Caco-2 (cell line): ENCODE data around the gene TNPO3. TPM values are rescaled to one million over a fixed set of nuclear protein-coding genes. Genes with fewer than 3 reads are reported as not detected.

Experiments used
- BruUV-seq: library from RNA; stranded (reverse); fragments of 400-500 nt; replicated peaks from 2 replicates; lab custom pipeline; 2021; lab: Mats Ljungman, UMichigan
- CTCF ChIA-PET: fragments of 300-600 bp; sonication (Branson Sonifier 250); formaldehyde crosslinking; loops from one replicate; lab custom pipeline; 2022; ENCODE audit warnings: antibody characterized with exemption; lab: Charles Lee
- POLR2A ChIA-PET: fragments of 300-600 bp; sonication (Branson Sonifier 250); formaldehyde crosslinking; loops from one replicate; lab custom pipeline; 2022; ENCODE audit warnings: antibody characterized with exemption; lab: Charles Lee
- DNase-seq, 2 experiments: peaks; one replicate each; pipeline versions ENCODE4 v3.0.0 to v3.0.0-alpha.2; 2020 to 2022
- H3K27me3 ChIP-seq: replicated peaks from 2 replicates; pipeline ENCODE4 v1.6.0; 2011; ENCODE audit warnings: low read length; ENCODE audit not compliant: control insufficient read depth, insufficient read depth
- H3K36me3 ChIP-seq: 2 replicates; pipeline ENCODE4 v1.5.1; 2011; ENCODE audit warnings: low read length; ENCODE audit not compliant: control insufficient read depth, insufficient read depth
- H3K4me1 ChIP-seq: fragments of 250-450 bp; sonication (Bioruptor Pico); 2 replicates; pipeline ENCODE4 v1.5.1; 2020; ENCODE audit warnings: mild to moderate bottlenecking
- H3K4me3 ChIP-seq: 2 replicates; pipeline ENCODE4 v1.5.1; 2011; ENCODE audit warnings: low read depth, mild to moderate bottlenecking, control low read depth, low read length
- H3K9me3 ChIP-seq: fragments of 250-450 bp; sonication (Bioruptor Pico); 2 replicates; pipeline ENCODE4 v1.5.1; 2020; ENCODE audit warnings: mild to moderate bottlenecking, moderate library complexity
- H3K27ac Mint-ChIP-seq: one replicate; pipeline ENCODE4 v1.8.0; 2022; ENCODE audit warnings: mixed read lengths; ENCODE audit not compliant: unreplicated experiment
- H3K27me3 Mint-ChIP-seq: one replicate; pipeline ENCODE4 v1.8.0; 2022; ENCODE audit warnings: mixed read lengths; ENCODE audit not compliant: insufficient read depth, unreplicated experiment
- H3K36me3 Mint-ChIP-seq: one replicate; pipeline ENCODE4 v1.8.0; 2022; ENCODE audit warnings: mild to moderate bottlenecking, mixed read lengths; ENCODE audit not compliant: insufficient read depth, unreplicated experiment
- H3K4me1 Mint-ChIP-seq: one replicate; pipeline ENCODE4 v1.8.0; 2022; ENCODE audit warnings: low read depth, mixed read lengths; ENCODE audit not compliant: unreplicated experiment
- H3K4me3 Mint-ChIP-seq: one replicate; pipeline ENCODE4 v1.8.0; 2022; ENCODE audit warnings: mild to moderate bottlenecking, moderate library complexity, mixed read lengths; ENCODE audit not compliant: unreplicated experiment
- H3K9me3 Mint-ChIP-seq: one replicate; pipeline ENCODE4 v1.8.0; 2022; ENCODE audit warnings: mixed read lengths; ENCODE audit not compliant: unreplicated experiment
- intact Hi-C: fragments of 100-400 bp; cut with micrococcal nuclease; formaldehyde crosslinking; loops from one replicate; pipeline ENCODE4 v1.10.0; 2022; ENCODE audit not compliant: unreplicated experiment
- total RNA-seq: library from RNA; stranded (reverse); gene quantifications from 2 replicates; pipeline ENCODE4 v1.2.3, GENCODE V29; 2022
- TF ChIP-seq, protein P1 (sequence below), 2 experiments: fragments of 200-600 bp in 1 of 2; IDR thresholded peaks; 1 replicate in 1 of 2; 2 replicates in 1 of 2; pipeline versions ENCODE4 v1.5.1 to v1.8.0; 2011 to 2022; ENCODE audit warnings: antibody characterized with exemption in 1 of 2, control low read depth in 1 of 2, inconsistent platforms in 1 of 2, low read depth in 1 of 2, low read length in 1 of 2, mild to moderate bottlenecking in 1 of 2, moderate library complexity in 1 of 2; ENCODE audit not compliant: insufficient read depth in 1 of 2, severe bottlenecking in 1 of 2, unreplicated experiment in 1 of 2

The TNPO3 gene
- total RNA-seq, 1 experiment from 2014 or later: 59.8 TPM

DNA sequence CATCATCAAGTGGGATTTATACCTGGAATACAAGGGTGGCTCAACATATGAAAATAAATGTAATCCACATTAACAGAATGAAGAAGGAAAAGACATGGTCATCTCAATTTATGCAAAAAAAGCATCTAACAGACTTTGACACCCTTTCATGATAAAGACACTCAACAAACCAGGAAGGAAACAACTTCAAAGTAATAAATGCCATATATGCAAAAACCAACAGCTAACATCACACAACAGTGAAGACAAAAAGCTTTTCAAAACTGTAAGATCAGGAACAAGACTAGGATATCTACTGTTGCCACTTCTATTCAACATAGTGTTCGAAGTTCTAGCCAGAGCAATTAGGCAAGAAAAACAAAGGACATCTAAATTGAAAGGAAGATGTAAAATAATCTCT, 22.9 kb downstream of the TNPO3 start:
- no peaks in the 10 kb centered on the region for H3K9me3 Mint-ChIP-seq
- no peak overlapping the region for H3K27ac Mint-ChIP-seq
- no peak for DNase-seq
- intact Hi-C loops: no loop called here
- no peak overlapping the region for H3K4me3 Mint-ChIP-seq
- Histone ChIP-seq H3K9me3 (no peaks in the 10 kb centered on the region), H3K4me3 (no peak overlapping the region), H3K4me1 (no peaks in the 10 kb centered on the region), H3K36me3 (no peaks in the 10 kb centered on the region), H3K27me3 (no peaks in the 10 kb centered on the region)
- CTCF ChIA-PET: no interaction called here
- TF ChIP-seq, protein P1, sequence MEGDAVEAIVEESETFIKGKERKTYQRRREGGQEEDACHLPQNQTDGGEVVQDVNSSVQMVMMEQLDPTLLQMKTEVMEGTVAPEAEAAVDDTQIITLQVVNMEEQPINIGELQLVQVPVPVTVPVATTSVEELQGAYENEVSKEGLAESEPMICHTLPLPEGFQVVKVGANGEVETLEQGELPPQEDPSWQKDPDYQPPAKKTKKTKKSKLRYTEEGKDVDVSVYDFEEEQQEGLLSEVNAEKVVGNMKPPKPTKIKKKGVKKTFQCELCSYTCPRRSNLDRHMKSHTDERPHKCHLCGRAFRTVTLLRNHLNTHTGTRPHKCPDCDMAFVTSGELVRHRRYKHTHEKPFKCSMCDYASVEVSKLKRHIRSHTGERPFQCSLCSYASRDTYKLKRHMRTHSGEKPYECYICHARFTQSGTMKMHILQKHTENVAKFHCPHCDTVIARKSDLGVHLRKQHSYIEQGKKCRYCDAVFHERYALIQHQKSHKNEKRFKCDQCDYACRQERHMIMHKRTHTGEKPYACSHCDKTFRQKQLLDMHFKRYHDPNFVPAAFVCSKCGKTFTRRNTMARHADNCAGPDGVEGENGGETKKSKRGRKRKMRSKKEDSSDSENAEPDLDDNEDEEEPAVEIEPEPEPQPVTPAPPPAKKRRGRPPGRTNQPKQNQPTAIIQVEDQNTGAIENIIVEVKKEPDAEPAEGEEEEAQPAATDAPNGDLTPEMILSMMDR (IDR thresholded peaks at IDR 0.05; ENCODE audit: insufficient read depth in 1 of 2, low read depth in 1 of 2, low read length in 1 of 2, severe bottlenecking in 1 of 2, unreplicated experiment in 1 of 2): no peak
- POLR2A ChIA-PET: interaction anchor here (0.6 kb wide), 1 partner anchor 30 kb away, joined by 3 read pairs; no protein-coding TSS in a partner anchor
- no peaks in the 10 kb centered on the region for H3K27me3 Mint-ChIP-seq
- peaks cover 6% of the 10 kb centered on the region for H3K4me1 Mint-ChIP-seq
- BruUV-seq: no TSS peak
- H3K36me3 Mint-ChIP-seq: peaks cover 28% of the 10 kb centered on the region

DNA sequence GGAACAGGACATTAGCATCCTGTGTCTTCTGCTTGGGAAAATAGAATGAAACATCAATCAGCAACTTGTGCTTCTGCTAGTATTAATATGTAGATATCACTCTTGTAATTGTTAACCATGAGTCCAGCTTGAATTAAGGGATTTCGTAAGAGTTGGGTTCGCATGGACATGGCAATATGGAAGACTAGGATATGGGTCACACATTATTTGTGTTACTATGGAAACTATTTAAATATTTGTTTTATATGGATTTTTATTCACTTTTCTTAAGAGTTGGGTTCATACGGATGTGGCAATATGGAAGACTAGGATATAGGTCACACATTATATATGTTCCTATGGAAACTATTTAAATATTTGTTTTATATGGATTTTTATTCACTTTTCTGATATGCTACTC, 24.5 kb downstream of the TNPO3 start:
- no peak overlapping the region for H3K27ac Mint-ChIP-seq
- no peak overlapping the region for H3K4me3 Mint-ChIP-seq
- POLR2A ChIA-PET: no interaction called here
- H3K9me3 ChIP-seq: no peaks in the 10 kb centered on the region
- H3K27me3 ChIP-seq: no peaks in the 10 kb centered on the region
- H3K36me3 Mint-ChIP-seq: peaks cover 25% of the 10 kb centered on the region
- no peaks in the 10 kb centered on the region for H3K36me3 ChIP-seq
- CTCF ChIA-PET: no interaction called here
- H3K27me3 Mint-ChIP-seq: no peaks in the 10 kb centered on the region
- H3K4me3 ChIP-seq: no peak overlapping the region
- no peaks in the 10 kb centered on the region for H3K4me1 Mint-ChIP-seq
- BruUV-seq: no TSS peak
- no peaks in the 10 kb centered on the region for H3K9me3 Mint-ChIP-seq
- DNase-seq: no peak
- H3K4me1 ChIP-seq: no peaks in the 10 kb centered on the region
- TF ChIP-seq, protein P1 (IDR thresholded peaks at IDR 0.05; ENCODE audit: insufficient read depth in 1 of 2, low read depth in 1 of 2, low read length in 1 of 2, severe bottlenecking in 1 of 2, unreplicated experiment in 1 of 2): no peak
- intact Hi-C loops: no loop called here

DNA sequence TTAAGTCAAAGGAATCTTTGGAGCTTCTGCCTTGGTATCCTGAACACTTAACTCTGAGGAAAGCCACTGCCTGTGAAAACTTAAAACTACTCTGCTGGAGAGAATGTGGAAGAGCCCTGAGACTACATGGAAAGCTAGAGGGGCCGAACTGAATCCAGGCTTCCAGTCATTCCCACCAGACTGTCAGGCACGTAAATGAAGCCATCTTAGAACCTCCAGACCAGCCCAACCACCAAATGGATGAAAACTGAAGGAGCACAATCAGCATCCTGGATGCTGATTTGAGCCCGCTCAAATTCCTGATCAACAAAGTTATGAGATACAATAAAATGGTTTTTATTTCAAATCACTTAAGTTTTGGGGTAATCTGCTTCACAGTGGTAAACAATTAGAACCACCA, 30.8 kb downstream of the TNPO3 start:
- BruUV-seq: no TSS peak
- Mint-ChIP-seq H3K9me3 (no peaks in the 10 kb centered on the region), H3K27me3 (no peaks in the 10 kb centered on the region), H3K4me1 (peaks cover 10% of the 10 kb centered on the region), H3K36me3 (peaks cover 12% of the 10 kb centered on the region), H3K4me3 (no peak overlapping the region), H3K27ac (no peak overlapping the region)
- no peaks in the 10 kb centered on the region; the same call in 1 of the 2 replicates for H3K4me1 ChIP-seq
- TF ChIP-seq, protein P1 (IDR thresholded peaks at IDR 0.05; ENCODE audit: insufficient read depth in 1 of 2, low read depth in 1 of 2, low read length in 1 of 2, severe bottlenecking in 1 of 2, unreplicated experiment in 1 of 2): no peak
- CTCF ChIA-PET: no interaction called here
- no peak overlapping the region for H3K4me3 ChIP-seq
- H3K9me3 ChIP-seq: no peaks in the 10 kb centered on the region
- POLR2A ChIA-PET: no interaction called here
- no peaks in the 10 kb centered on the region for H3K36me3 ChIP-seq
- intact Hi-C loops: no loop called here
- no peaks in the 10 kb centered on the region for H3K27me3 ChIP-seq
- DNase-seq: no peak
